Measurements from ENCODE around the gene SLC6A17.
A peak's percentile ranks its signal among the peaks of the same experiment; 100 is the strongest.

The SLC6A17 gene

DNA sequence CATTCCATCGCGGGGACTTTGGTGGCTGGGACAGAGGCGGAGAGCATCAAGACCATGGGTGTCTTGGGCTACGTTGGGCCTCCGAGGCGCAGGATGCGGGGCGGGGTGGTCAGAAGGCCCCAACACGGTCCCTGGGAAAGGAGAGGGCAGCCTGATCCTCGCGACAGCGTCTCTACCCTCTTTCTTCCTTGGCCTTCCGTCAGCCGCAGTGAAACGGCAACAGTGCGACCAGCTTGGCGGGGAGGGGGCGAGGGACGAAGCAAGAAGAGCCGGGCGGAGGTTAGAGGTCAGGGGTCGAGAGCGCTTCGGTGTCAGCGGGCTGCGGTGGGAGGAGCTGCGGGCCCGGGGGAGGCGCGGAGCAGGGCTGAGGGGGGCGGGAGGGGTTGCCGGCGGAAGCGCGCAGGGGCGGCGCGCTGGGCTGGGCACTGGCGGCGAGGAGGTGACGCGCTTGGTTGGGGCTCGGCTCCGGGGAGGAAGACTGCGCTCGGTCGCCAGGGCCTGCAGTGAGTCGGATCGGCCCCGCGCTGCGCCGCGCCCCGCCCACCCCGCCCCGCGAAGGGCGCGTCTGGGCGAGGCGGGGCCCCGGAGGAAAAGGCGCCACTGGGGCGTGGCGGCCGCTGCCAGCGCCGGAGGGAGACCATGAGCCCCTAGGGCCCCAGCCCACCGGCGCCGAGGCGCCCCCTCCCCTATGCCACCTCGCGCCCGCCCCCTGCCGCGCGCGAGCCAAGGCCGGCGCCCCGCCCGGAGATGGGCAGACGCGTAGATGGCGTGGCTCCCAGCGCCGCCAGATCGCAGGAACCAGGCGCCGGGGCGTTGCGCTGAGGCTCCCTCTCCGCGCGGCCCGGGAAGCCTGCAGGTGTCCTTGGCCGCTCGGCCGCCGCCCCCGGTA, 59.7 kb downstream of the SLC6A17 start, which contains the start of gene KCNC4:
TSS of gene KCNC4 (plus strand) at position 600 of the 889 bp plus-strand sequence. CDS start 1,186 bp downstream, outside the sequence.
- ATAC-seq (replicated peaks) (peak; percentile 86 to 90), DNase-seq (peak; percentile 76)
- no peaks in the 10 kb centered on the region for H3K36me3 Mint-ChIP-seq
- peaks cover 0 to 6% of the 10 kb centered on the region in 2 donors for H3K27me3 Mint-ChIP-seq
- H3K27ac Mint-ChIP-seq = peak within 1 kb of the TSS; percentile 95
- H3K4me3 Mint-ChIP-seq = peak within 1 kb of the TSS; percentile 95 to 96
- peaks cover 19 to 56% of the 10 kb centered on the region in 2 donors for H3K4me1 Mint-ChIP-seq
- peaks cover 0 to 1% of the 10 kb centered on the region in 2 donors for H3K9me3 Mint-ChIP-seq

DNA sequence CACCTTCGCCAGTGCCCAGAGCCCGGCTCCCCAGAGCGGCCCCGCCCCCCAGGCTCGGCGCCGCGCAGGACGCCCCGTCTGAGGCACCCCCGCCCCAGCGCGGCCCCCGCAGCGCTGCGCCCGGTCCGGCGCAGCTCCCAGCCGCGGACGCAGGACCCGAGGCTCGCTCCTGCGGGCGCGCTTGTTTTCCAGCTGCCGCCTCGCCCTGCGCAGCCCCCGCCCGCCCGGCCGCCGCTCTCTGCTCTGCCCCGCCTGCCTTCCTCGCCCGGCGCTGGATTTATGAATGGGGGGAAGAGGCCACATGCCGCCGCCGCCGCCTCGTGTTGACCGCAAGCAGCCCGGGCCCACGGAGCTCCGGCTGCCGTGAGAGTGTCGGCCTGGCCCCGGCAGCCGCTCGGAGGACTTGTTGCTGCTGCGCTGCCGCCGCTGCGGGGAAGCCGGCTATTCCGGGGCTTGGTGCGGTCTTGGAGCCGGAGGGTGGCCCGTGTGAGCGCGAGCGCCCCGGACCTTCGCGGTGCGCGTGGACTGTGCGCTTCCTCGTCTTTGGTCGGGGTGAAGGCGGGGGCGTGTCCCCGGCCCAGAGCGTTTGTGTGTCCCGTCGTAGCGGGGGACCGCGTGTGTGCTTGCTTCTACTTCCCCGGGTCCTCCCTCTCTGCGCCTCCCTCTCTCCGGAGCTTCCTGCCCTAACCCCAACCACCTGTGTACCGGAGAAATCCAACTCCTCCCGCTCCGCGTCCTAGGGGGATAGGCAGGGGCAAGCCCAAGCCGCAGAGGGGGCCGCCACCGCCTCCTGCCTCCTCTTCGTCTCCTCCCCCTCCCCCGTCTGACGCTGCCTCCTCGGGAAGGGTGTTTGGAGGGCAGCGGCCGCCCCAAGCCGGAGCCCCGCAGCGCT, 60.6 kb downstream of the SLC6A17 start:
- H3K4me1 Mint-ChIP-seq = peaks cover 19 to 58% of the 10 kb centered on the region in 2 donors
- peak overlapping the region; percentile 91 to 92 for H3K4me3 Mint-ChIP-seq
- ATAC-seq (replicated peaks) (peak; percentile 31 to 35), DNase-seq (peak; percentile 37)
- H3K27ac Mint-ChIP-seq = peak overlapping the region; percentile 95
- peaks cover 0 to 6% of the 10 kb centered on the region in 2 donors for H3K27me3 Mint-ChIP-seq
- H3K9me3 Mint-ChIP-seq = peaks cover 0 to 1% of the 10 kb centered on the region in 2 donors
- H3K36me3 Mint-ChIP-seq = no peaks in the 10 kb centered on the region

DNA sequence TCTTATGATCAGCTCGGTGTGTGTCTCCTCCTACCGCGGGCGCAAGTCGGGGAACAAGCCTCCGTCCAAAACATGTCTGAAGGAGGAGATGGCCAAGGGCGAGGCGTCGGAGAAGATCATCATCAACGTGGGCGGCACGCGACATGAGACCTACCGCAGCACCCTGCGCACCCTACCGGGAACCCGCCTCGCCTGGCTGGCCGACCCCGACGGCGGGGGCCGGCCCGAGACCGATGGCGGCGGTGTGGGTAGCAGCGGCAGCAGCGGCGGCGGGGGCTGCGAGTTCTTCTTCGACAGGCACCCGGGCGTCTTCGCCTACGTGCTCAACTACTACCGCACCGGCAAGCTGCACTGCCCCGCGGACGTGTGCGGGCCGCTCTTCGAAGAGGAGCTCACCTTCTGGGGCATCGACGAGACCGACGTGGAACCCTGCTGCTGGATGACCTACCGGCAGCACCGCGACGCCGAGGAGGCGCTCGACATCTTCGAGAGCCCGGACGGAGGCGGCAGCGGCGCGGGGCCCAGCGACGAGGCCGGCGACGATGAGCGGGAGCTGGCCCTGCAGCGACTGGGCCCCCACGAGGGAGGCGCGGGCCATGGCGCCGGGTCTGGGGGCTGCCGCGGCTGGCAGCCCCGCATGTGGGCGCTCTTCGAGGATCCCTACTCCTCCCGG, 61.3 kb downstream of the SLC6A17 start:
- peaks cover 19 to 58% of the 10 kb centered on the region in 2 donors for H3K4me1 Mint-ChIP-seq
- peak; percentile 2 to 5 for ATAC-seq (replicated peaks)
- DNase-seq = peak; percentile 21
- peak overlapping the region; percentile 91 to 92 for H3K4me3 Mint-ChIP-seq
- peaks cover 0 to 6% of the 10 kb centered on the region in 2 donors for H3K27me3 Mint-ChIP-seq
- no peaks in the 10 kb centered on the region for H3K36me3 Mint-ChIP-seq
- H3K9me3 Mint-ChIP-seq = peaks cover 0 to 1% of the 10 kb centered on the region in 2 donors
- H3K27ac Mint-ChIP-seq = peak overlapping the region; percentile 95

DNA sequence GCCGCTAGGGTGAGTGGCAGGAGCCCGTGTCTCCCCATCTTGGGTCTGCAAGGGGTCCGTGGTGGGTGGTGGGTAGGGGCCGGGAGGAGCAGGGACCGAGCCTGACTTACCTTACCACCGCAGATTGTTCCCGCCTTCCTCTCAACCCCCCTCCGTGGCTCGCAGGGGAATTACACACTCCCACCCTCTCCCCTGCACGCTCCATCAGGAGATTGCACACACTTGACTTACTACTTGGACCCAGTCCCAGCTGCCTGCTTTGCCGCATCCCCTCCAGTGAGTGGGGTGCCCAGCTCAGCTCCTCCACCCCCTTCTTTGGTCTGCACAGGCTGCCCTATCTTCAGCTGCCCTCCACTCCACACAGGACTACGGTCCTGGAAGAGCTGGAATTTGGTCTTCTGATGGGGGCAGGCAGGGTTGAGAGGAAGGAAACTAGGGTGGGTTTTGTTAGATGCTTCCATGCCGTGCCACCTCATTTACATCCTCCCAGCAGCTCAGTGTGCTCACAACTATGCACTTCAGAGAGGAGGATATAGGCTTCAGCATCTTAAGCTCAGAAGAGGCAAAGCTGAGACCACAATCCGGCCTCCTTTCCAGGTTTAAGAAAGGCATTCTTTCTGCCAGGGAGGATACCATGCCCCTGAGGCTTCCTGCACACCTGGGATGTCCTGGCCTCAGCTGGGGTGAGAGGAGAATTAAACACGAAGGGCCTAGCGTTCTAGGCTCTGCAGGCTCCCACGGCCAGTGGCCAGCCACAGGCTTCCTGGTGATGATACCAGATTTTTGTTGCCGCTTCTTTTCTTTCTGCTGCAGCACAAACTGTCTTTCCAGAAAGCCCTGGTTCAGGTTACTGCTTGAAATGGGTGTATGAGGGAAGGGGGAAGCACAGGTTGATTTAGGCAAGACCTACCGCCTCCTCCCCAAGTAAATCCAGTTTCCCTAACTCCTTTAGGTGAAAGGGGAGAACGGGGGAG, 62.2 kb downstream of the SLC6A17 start:
- H3K36me3 Mint-ChIP-seq = no peaks in the 10 kb centered on the region
- H3K27ac Mint-ChIP-seq = peak overlapping the region; percentile 9
- H3K27me3 Mint-ChIP-seq = peaks cover 0 to 6% of the 10 kb centered on the region in 2 donors
- H3K4me3 Mint-ChIP-seq = peak overlapping the region; percentile 73 to 75
- H3K4me1 Mint-ChIP-seq = peaks cover 22 to 56% of the 10 kb centered on the region in 2 donors
- H3K9me3 Mint-ChIP-seq = peaks cover 0 to 1% of the 10 kb centered on the region in 2 donors
- ATAC-seq (replicated peaks) (no peak), DNase-seq (no peak)

DNA sequence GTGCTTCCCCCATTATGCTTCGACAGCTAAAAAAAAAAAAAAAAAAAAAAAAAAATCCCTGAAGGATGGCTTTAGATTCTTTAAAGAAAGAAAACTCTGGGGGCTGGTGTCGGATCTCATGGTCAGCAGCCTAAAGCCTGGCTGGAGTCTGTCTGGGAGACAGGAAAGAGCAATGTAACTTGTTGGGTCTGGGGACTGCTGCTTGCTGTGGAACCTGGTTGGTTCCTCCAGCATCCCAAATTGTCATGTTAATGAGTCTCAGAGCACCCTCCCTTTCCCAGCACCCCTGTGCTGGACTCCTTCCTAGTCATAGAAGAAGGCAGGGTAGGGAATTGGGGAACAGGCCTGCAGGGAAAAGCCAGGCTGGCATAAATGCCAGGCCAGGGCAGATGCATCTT, 62.8 kb downstream of the SLC6A17 start:
- no peak for DNase-seq
- peaks cover 0 to 1% of the 10 kb centered on the region in 2 donors for H3K9me3 Mint-ChIP-seq

DNA sequence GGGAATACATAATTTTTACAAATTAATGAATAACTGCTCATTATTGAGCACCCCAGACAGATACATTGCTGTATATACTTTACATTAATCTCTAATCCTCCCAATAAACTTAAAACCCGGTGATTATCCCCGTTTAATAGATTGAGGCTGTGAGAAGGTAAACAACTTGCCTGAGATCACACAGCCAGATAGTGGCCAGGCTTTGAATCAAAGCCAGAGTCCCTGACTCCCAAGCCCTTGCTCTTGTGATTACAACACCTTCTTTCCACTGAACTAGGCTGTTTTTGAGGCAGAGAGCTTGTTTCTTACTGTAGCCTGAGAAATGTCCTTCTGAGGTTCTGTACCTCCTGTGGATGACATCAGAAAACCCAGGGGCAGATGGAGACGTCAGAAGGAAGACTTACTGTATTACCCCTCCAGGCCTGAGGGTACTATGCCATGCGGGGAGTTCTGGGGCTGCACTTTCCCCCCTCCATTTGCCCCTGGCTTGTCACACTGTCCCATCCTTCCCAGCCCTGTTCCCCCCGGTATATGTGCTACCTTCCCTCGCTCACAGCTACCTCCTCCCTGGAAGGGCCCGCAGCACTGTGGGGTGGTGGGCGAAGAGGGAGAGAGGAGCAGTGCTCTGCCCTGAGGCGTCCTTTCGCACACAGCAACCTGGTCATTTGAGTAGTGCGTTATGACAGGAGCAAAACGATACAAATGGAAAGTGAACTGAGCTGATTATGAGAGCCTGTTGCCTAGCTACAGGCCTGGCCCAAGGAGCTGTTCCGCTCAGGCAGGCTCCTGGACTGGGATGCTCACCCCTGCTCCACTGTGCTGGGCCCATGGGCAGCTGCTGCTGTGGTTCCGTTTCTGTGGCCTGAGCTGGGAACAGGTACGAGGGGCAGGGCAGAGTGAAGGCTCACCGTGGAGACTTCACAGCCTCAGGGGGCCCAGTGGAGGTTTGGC, 64.4 kb downstream of the SLC6A17 start:
- H3K36me3 Mint-ChIP-seq = no peaks in the 10 kb centered on the region
- peaks cover 16 to 38% of the 10 kb centered on the region in 2 donors for H3K4me1 Mint-ChIP-seq
- no peak for DNase-seq
- H3K4me3 Mint-ChIP-seq = no peak overlapping the region
- ATAC-seq (replicated peaks) = no peak
- H3K27me3 Mint-ChIP-seq = peaks cover 0 to 6% of the 10 kb centered on the region in 2 donors
- peak overlapping the region; percentile 20 for H3K27ac Mint-ChIP-seq
- peaks cover 0 to 1% of the 10 kb centered on the region in 2 donors for H3K9me3 Mint-ChIP-seq

More for the DNA sequence above, 62.8 kb downstream of the SLC6A17 start:
- Mint-ChIP-seq H3K27ac (no peak overlapping the region), H3K4me1 (peaks cover 22 to 49% of the 10 kb centered on the region in 2 donors), H3K36me3 (no peaks in the 10 kb centered on the region), H3K27me3 (peaks cover 0 to 6% of the 10 kb centered on the region in 2 donors), H3K4me3 (no peak overlapping the region)
- ATAC-seq (replicated peaks) = no peak

DNA sequence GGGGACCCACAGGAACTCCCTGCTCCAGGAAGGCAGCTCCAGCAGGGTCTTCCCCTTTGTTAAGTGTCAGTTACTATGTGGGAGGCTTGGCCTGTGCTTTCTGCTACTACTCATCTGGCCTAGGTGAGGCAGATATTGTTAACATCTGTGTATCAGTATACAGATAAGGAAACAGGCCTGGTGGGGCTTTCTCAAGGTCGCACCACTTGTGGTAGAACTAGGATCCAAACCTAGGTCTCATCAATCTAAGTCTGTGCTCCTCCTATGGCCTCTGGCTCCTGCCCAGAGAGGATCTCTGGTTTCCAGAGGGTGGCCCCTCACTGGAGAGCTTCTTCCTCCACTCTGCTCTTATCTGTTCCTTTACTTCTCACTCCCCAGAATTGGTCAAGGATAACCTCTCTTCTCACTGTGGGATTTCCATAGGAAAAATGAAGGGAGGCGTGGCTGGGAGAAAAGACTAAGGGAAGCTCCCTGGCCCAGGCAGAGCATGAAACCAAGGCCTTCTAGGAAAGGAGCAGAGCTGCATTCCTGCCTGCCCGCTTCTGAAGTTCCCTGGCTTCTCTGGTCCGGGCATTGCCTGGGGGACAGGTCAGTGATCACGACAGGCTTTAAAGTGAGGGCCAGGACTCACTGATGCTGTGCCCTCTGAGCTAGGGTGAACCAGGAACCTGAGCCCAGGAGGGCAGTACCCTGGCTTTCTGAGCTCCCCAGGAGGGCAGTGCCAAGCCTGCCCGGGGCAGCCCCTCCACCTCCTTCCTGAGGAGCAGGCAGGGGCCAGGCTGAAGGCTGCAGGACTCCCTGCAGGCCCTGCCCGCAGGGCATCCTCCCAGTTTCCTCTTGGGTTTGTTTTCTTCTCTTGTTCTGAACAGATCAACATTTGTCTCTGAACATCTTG, 65.6 kb downstream of the SLC6A17 start:
- H3K27ac Mint-ChIP-seq = no peak overlapping the region
- peaks cover 15 to 32% of the 10 kb centered on the region in 2 donors for H3K4me1 Mint-ChIP-seq
- DNase-seq (no peak), ATAC-seq (replicated peaks) (no peak)
- peaks cover 0 to 1% of the 10 kb centered on the region in 2 donors for H3K9me3 Mint-ChIP-seq
- H3K4me3 Mint-ChIP-seq = no peak overlapping the region
- H3K27me3 Mint-ChIP-seq = peaks cover 0 to 6% of the 10 kb centered on the region in 2 donors
- no peaks in the 10 kb centered on the region for H3K36me3 Mint-ChIP-seq

DNA sequence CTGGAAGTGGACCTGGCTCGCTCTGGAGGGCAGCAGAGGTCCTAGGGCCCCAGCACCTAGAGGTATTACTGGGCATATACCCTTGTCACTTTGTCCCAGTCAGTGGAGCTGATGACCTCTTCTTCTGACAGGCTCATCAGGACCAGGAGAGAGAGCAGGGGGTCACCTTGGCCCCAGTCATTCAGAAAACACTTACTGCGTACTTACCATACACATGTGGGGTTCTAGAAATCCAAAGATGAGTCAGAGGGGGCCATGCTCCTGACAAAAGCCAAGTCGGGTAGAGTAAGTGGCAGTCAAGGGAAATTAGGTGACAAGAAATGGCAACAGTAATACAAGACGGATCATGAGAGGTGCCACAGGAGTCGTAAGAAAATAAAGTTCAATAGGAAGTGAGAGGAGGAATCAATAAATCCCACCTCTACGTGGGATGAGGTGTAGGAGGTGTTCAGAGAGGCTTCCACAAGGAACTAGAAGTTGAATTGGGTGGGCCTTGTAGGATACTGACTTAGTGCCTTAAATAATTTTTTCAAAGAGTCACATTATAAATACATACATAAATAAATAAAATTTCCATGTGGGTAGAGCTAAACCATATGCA, 66.7 kb downstream of the SLC6A17 start:
- ATAC-seq (replicated peaks) (peak in 1 of 2 donors; percentile 55), DNase-seq (no peak)
- no peaks in the 10 kb centered on the region for H3K36me3 Mint-ChIP-seq
- H3K9me3 Mint-ChIP-seq = peaks cover 0 to 1% of the 10 kb centered on the region in 2 donors
- H3K4me1 Mint-ChIP-seq = peaks cover 10 to 26% of the 10 kb centered on the region in 2 donors
- no peak overlapping the region for H3K4me3 Mint-ChIP-seq
- H3K27me3 Mint-ChIP-seq = peaks cover 0 to 6% of the 10 kb centered on the region in 2 donors
- no peak overlapping the region for H3K27ac Mint-ChIP-seq

DNA sequence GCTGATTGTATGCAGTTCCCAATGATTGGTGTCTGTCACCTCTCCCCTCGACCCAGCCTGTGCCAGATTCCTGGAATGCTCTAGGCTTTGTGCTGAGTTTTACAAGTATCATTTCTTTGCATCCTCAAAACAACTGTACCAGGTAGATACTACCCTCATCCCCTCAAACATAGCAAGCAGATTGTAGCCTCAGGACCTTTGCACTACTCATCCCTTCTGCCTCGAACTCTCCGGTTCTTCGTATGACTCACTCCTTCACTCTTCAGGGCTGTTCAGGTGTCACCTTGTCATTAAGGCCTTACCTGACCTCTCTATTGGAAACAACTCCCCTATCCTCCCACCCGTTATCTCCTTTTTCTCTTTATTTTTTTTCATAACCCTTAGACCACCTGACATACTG, 67.8 kb downstream of the SLC6A17 start:
- H3K27me3 Mint-ChIP-seq = no peaks in the 10 kb centered on the region
- DNase-seq (no peak), ATAC-seq (replicated peaks) (no peak)
- H3K4me1 Mint-ChIP-seq = peaks cover 6 to 16% of the 10 kb centered on the region in 2 donors
- no peaks in the 10 kb centered on the region for H3K9me3 Mint-ChIP-seq
- no peak overlapping the region for H3K27ac Mint-ChIP-seq
- H3K36me3 Mint-ChIP-seq = peaks cover 5% of the 10 kb centered on the region in 2 donors
- H3K4me3 Mint-ChIP-seq = no peak overlapping the region

DNA sequence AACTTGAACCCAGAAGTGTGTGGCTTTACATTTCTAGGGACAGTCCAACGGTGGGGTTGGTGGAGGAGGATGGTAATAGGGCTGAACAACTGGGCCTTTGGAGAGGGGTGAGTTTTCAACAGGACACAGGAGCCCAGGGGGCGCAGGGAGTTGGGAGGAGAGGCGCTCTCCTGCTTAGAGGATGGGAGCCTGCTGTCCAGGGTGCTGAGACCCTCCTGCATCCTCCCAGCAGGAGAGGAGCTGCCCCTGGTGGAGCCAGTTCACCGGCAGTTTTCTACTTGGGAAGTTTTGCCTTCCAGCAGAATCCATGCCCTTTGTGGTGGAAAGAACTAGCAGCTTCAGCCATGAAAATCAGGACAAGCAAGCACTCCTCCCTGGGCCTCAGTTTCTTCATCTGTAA, 68.4 kb downstream of the SLC6A17 start:
- no peaks in the 10 kb centered on the region for H3K9me3 Mint-ChIP-seq
- peaks cover 10 to 11% of the 10 kb centered on the region in 2 donors for H3K36me3 Mint-ChIP-seq
- no peaks in the 10 kb centered on the region for H3K27me3 Mint-ChIP-seq
- no peak for ATAC-seq (replicated peaks)
- H3K4me3 Mint-ChIP-seq = no peak overlapping the region
- DNase-seq = no peak
- H3K27ac Mint-ChIP-seq = no peak overlapping the region
- H3K4me1 Mint-ChIP-seq = peaks cover 3 to 10% of the 10 kb centered on the region in 2 donors

DNA sequence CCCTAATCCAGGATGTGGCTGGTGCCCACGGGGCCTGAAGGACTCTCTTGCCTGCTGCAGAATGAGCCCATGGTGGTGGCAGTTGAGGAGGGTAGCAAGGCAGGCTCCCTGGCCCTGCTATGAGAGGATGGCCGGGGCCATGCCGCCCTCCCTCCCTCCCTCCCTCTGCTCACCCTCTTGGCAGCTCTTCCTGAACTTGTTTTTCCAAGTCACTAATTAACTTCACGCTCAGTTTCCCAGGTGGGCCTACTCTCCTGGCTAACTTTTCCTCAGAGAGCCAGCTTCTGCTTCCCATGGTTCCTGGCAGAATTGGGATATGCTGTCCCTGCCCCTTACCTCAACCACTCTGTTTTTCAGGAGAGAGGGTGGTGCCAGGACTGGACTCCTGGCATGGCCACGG, 70.0 kb downstream of the SLC6A17 start:
- Mint-ChIP-seq H3K4me1 (peaks cover 0 to 5% of the 10 kb centered on the region in 2 donors), H3K9me3 (no peaks in the 10 kb centered on the region), H3K27me3 (no peaks in the 10 kb centered on the region), H3K4me3 (no peak overlapping the region), H3K27ac (no peak overlapping the region), H3K36me3 (peaks cover 17 to 19% of the 10 kb centered on the region in 2 donors)
- DNase-seq (no peak), ATAC-seq (replicated peaks) (no peak)

Data from stimulated activated naive B cell treated with anti-CD40 and anti-IgM and Interleukin-4, amounts not matched to agents 10 μg/mL and 1 μg/mL and 100 μg/mL, for 72 hours (primary cell).